Osteocyte (in vitro differentiated cells): ENCODE results near the gene PORCN. TPM values are rescaled to one million over a fixed set of nuclear protein-coding genes. Genes with fewer than 3 reads are reported as not detected.
A peak's percentile ranks its signal among the peaks of the same experiment; 100 is the strongest.

ENCODE experiments used
- DNase-seq: peaks from one replicate; pipeline ENCODE4 v3.0.0; 2021; ENCODE audit warnings: mixed read lengths; ENCODE audit not compliant: unreplicated experiment; ENCODE audit errors: extremely low spot score
- H3K27ac Mint-ChIP-seq: one replicate; pipeline ENCODE4 v1.8.0; 2021; ENCODE audit warnings: mild to moderate bottlenecking, mixed read lengths; ENCODE audit not compliant: unreplicated experiment
- H3K27me3 Mint-ChIP-seq: one replicate; pipeline ENCODE4 v1.8.0; 2021; ENCODE audit warnings: mixed read lengths; ENCODE audit not compliant: unreplicated experiment
- H3K36me3 Mint-ChIP-seq: one replicate; pipeline ENCODE4 v1.8.0; 2021; ENCODE audit warnings: mixed read lengths; ENCODE audit not compliant: unreplicated experiment
- H3K4me1 Mint-ChIP-seq: one replicate; pipeline ENCODE4 v1.8.0; 2021; ENCODE audit warnings: mixed read lengths; ENCODE audit not compliant: unreplicated experiment
- H3K4me3 Mint-ChIP-seq: one replicate; pipeline ENCODE4 v1.8.0; 2021; ENCODE audit warnings: mild to moderate bottlenecking, moderate library complexity, mixed read lengths; ENCODE audit not compliant: unreplicated experiment
- H3K9me3 Mint-ChIP-seq: one replicate; pipeline ENCODE4 v1.8.0; 2021; ENCODE audit warnings: mixed read lengths; ENCODE audit not compliant: unreplicated experiment
- CTCF ChIP-seq: fragments of 200-600 bp; sonication (generic); IDR thresholded peaks from 2 replicates; pipeline ENCODE4 v1.5.0; 2021; ENCODE audit warnings: antibody characterized with exemption, mild to moderate bottlenecking, moderate library complexity
- total RNA-seq: library from RNA; stranded (reverse); gene quantifications from 2 replicates; pipeline ENCODE4 v1.2.1, GENCODE V29; 2021

The PORCN gene
- total RNA-seq, 1 donor from 2014 or later = 20.2 TPM

GRCh38 chrX:48473704-48473990 is 35.1 kb upstream of the PORCN start:
- TF ChIP-seq CTCF = no peak
- Mint-ChIP-seq H3K4me3 (no peak overlapping the region), H3K4me1 (peaks cover 32% of the 10 kb centered on the region), H3K36me3 (no peaks in the 10 kb centered on the region), H3K27ac (peak overlapping the region; percentile 75), H3K27me3 (no peaks in the 10 kb centered on the region), H3K9me3 (peaks cover 7% of the 10 kb centered on the region)
- DNase-seq = no peak

DNA sequence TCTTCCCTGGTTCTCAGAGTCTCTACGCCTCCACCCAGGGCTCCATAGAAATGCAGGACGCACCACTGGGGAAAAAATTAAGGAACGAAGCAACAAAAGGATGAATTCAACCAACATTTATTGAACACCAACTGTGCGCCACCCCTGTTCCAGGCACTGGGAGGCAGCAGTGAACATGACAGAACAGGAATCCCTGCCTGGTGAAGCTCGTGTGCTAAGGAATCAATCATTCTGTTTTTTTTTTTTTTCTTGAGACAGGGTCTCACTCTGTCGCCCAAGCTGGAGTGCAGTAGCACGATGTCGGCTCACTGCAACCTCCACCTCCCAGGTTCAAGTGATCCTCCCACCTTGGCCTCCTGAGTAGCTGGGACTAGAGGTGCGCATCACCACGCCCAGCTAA is 34.7 kb upstream of the PORCN start:
- Mint-ChIP-seq H3K27ac (peak overlapping the region; percentile 75), H3K4me1 (peaks cover 32% of the 10 kb centered on the region), H3K4me3 (no peak overlapping the region), H3K36me3 (no peaks in the 10 kb centered on the region), H3K9me3 (peaks cover 7% of the 10 kb centered on the region), H3K27me3 (no peaks in the 10 kb centered on the region)
- peak; percentile 42 for TF ChIP-seq CTCF
- DNase-seq = no peak

DNA sequence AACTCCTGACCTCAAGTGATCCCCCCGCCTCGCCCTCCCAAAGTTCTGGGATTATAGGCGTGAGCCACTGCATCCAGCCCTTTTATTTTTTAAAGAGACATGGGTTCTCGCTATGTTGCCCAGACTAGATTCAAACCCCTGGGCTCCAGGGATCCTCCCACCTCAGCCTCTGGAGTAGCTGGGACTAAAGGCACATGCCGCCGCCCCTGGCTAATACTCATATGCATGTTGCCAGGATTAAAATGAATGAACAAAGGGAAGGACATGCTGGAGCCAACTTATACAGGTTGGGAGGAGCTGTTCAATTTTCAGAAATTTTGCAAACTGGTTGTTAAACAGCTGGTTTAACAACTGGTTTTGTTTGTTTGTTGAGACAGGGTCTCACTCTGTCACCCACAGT is 34.2 kb upstream of the PORCN start:
- DNase-seq = no peak
- H3K4me3 Mint-ChIP-seq = no peak overlapping the region

DNA sequence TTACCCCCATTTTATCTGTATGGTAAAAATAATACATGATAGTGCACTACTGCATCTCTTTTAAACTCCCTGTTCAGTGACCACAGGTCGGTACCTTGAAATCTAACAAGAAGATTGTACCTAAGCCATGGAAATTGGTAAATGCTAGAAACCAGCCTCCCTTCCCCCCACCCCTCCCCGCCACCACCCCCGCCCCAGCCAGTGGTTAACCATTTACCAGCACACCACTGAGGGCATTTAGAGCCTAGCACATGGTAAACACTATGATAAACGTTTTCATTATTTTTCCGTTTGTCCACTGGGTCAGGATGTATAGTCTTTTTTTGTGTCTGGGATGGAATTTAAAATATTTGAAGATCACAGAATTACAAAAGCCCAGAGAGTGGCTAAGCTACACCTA is 33.5 kb upstream of the PORCN start:
- peaks cover 32% of the 10 kb centered on the region for H3K4me1 Mint-ChIP-seq
- no peaks in the 10 kb centered on the region for H3K27me3 Mint-ChIP-seq
- TF ChIP-seq CTCF = no peak
- peak overlapping the region; percentile 90 for H3K4me3 Mint-ChIP-seq
- no peak for DNase-seq
- H3K27ac Mint-ChIP-seq = peak overlapping the region; percentile 80
- peaks cover 7% of the 10 kb centered on the region for H3K9me3 Mint-ChIP-seq
- no peaks in the 10 kb centered on the region for H3K36me3 Mint-ChIP-seq

More for the DNA sequence above, 34.2 kb upstream of the PORCN start:
- Mint-ChIP-seq H3K4me1 (peaks cover 32% of the 10 kb centered on the region), H3K9me3 (peaks cover 7% of the 10 kb centered on the region), H3K27me3 (no peaks in the 10 kb centered on the region), H3K27ac (peak overlapping the region; percentile 21), H3K36me3 (no peaks in the 10 kb centered on the region)
- no peak for TF ChIP-seq CTCF

GRCh38 chrX:48475774-48476577 is 32.8 kb upstream of the PORCN start, which contains the start of gene FTSJ1:
FTSJ1 (plus strand) TSS chrX:48476199; CDS start chrX:48478048, 1,849 bp downstream.
- Mint-ChIP-seq H3K9me3 (peaks cover 7% of the 10 kb centered on the region), H3K27ac (peak within 1 kb of the TSS; percentile 80), H3K27me3 (no peaks in the 10 kb centered on the region), H3K4me1 (peaks cover 32% of the 10 kb centered on the region), H3K4me3 (peak within 1 kb of the TSS; percentile 90), H3K36me3 (no peaks in the 10 kb centered on the region)
- TF ChIP-seq CTCF = no peak
- peak; percentile 94 for DNase-seq
